GM21447 (cell line): ENCODE measurements around the gene GP1BA.

Source experiments
- ATAC-seq: cut with Tn5 transposase; IDR thresholded peaks from one replicate; pipeline ENCODE4 v1.9.1; 2021; ENCODE audit not compliant: unreplicated experiment

The GP1BA gene

GRCh38 chr17:4937553-4937952, 5.5 kb downstream of the GP1BA start:
- ATAC-seq = no peak

GRCh38 chr17:4938069-4938491, 6.0 kb downstream of the GP1BA start:
- ATAC-seq = no peak

- ATAC-seq = peak; percentile 1
These were observed 6.8 kb downstream of the GP1BA start for GRCh38 chr17:4938688-4939545.

- peak; percentile 6 for ATAC-seq
These were observed 7.4 kb downstream of the GP1BA start for GRCh38 chr17:4939546-4939795.

- ATAC-seq = peak; percentile 69
These were observed 7.9 kb downstream of the GP1BA start, which contains the start of the genes RNF167 and SLC25A11 for GRCh38 chr17:4939796-4940554. Gene RNF167 (plus strand): TSS chr17:4940268. CDS start chr17:4940910, 642 bp downstream. Gene SLC25A11 (minus strand): TSS chr17:4940046. CDS start chr17:4939910, 136 bp downstream.

GRCh38 chr17:4940555-4941318, 8.7 kb downstream of the GP1BA start:
- ATAC-seq = peak; percentile 2

- ATAC-seq = no peak
These were observed 9.2 kb downstream of the GP1BA start for GRCh38 chr17:4941319-4941610.

GRCh38 chr17:4942760-4943508, 10.9 kb downstream of the GP1BA start:
- no peak for ATAC-seq

- ATAC-seq = no peak
These were observed 12.1 kb downstream of the GP1BA start for GRCh38 chr17:4944163-4944553.

- no peak for ATAC-seq
These were observed 12.6 kb downstream of the GP1BA start for GRCh38 chr17:4944554-4945175.

GRCh38 chr17:4945176-4945943, 13.3 kb downstream of the GP1BA start:
- ATAC-seq = no peak

GRCh38 chr17:4945944-4946280, 13.8 kb downstream of the GP1BA start:
- ATAC-seq = no peak

- ATAC-seq = no peak
These were observed 14.4 kb downstream of the GP1BA start for GRCh38 chr17:4946312-4946976.

- no peak for ATAC-seq
These were observed 14.9 kb downstream of the GP1BA start for GRCh38 chr17:4947010-4947410.

GRCh38 chr17:4947411-4948165, 15.5 kb downstream of the GP1BA start:
- no peak for ATAC-seq

GRCh38 chr17:4948166-4948930, 16.3 kb downstream of the GP1BA start, which contains the start of gene PFN1:
Gene PFN1 (minus strand): TSS chr17:4948530. CDS start chr17:4948394, 136 bp downstream.
- ATAC-seq = peak; percentile 9

GRCh38 chr17:4948931-4949320, 16.8 kb downstream of the GP1BA start:
- peak; percentile 36 for ATAC-seq
